B cell (primary cell): ENCODE measurements around the gene ITGB8. TPM values are rescaled to one million over a fixed set of nuclear protein-coding genes. Genes with fewer than 3 reads are reported as not detected.

Source experiments
- ATAC-seq: fragments of 200-7000 bp; cut with Tn5 transposase; one replicate; pipeline ENCODE4 v1.10.0; 2021; ENCODE audit warnings: low read depth, mild to moderate bottlenecking, moderate number of reproducible peaks, moderate library complexity
- CTCF ChIA-PET: fragments of 350-600 bp; sonication (Branson Sonifier 250); formaldehyde crosslinking; loops from one replicate; lab custom pipeline; 2021; ENCODE audit warnings: antibody characterized with exemption, inconsistent platforms; lab: Charles Lee
- POLR2A ChIA-PET: fragments of 350-600 bp; sonication (Branson Sonifier 250); formaldehyde crosslinking; loops from one replicate; lab custom pipeline; 2021; ENCODE audit warnings: antibody characterized with exemption; lab: Charles Lee
- DNase-seq: peaks from one replicate; pipeline ENCODE4 v3.0.0; 2013
- H2AFZ ChIP-seq: 2 replicates; pipeline ENCODE4 v1.6.1; 2012; ENCODE audit warnings: mild to moderate bottlenecking, low read depth, low read length; ENCODE audit not compliant: insufficient read depth, poor library complexity, severe bottlenecking
- H3K27ac ChIP-seq, 2 donors: 1 replicate in 1 of 2; 2 replicates in 1 of 2; pipeline ENCODE4 v1.5.1; 2012 to 2013; ENCODE audit warnings: low read length in 2 of 2, mild to moderate bottlenecking in 2 of 2, moderate library complexity in 1 of 2
- H3K27me3 ChIP-seq, 4 experiments: fragments of 200-600 bp in 1 of 4; sonication (generic) in 1 of 4; replicated peaks in 1 of 4; 1 replicate in 2 of 4; 2 replicates in 2 of 4; pipeline versions ENCODE4 v1.6.1 to v1.7.0; 2013 to 2016; ENCODE audit warnings: low read length in 3 of 4, mild to moderate bottlenecking in 2 of 4, mixed read lengths in 1 of 4, moderate library complexity in 1 of 4; ENCODE audit not compliant: insufficient read depth in 4 of 4, control insufficient read depth in 3 of 4; ENCODE audit errors: control extremely low read depth in 1 of 4
- H3K36me3 ChIP-seq, 2 experiments: replicated peaks in 1 of 2; 1 replicate in 1 of 2; 2 replicates in 1 of 2; pipeline versions ENCODE4 v1.6.1 to v1.7.1; 2013; ENCODE audit warnings: low read length in 1 of 2; ENCODE audit not compliant: insufficient read depth in 2 of 2, control insufficient read depth in 1 of 2; ENCODE audit errors: control extremely low read depth in 1 of 2, extremely low read depth in 1 of 2
- H3K4me1 ChIP-seq, 2 donors: fragments of 200-600 bp in 1 of 2; sonication (generic) in 1 of 2; 1 replicate in 1 of 2; 2 replicates in 1 of 2; pipeline versions ENCODE4 v1.5.1 to v1.6.1; 2013 to 2017; ENCODE audit warnings: low read length in 2 of 2; ENCODE audit not compliant: control insufficient read depth in 2 of 2, insufficient read depth in 2 of 2
- H3K4me2 ChIP-seq: replicated peaks from 2 replicates; pipeline ENCODE3; 2012; ENCODE audit warnings: mild to moderate bottlenecking, low read depth, low read length; ENCODE audit not compliant: poor library complexity, severe bottlenecking
- H3K4me3 ChIP-seq, 5 experiments: fragments of 200-600 bp in 1 of 5; sonication (generic) in 1 of 5; 1 replicate in 3 of 5; 2 replicates in 2 of 5; pipeline versions ENCODE4 v1.5.1 to v1.7.0; 2011 to 2016; ENCODE audit warnings: low read length in 4 of 5, mild to moderate bottlenecking in 4 of 5, low read depth in 2 of 5, control low read depth in 1 of 5, moderate library complexity in 1 of 5; ENCODE audit not compliant: insufficient read depth in 1 of 5; ENCODE audit errors: control extremely low read depth in 1 of 5, extremely low read depth in 1 of 5
- H3K79me2 ChIP-seq: fragments of 200-600 bp; sonication (generic); one replicate; pipeline ENCODE4 v1.6.0; 2016; ENCODE audit warnings: low read length; ENCODE audit not compliant: control insufficient read depth, insufficient read depth
- H3K9ac ChIP-seq: fragments of 200-600 bp; sonication (generic); 2 replicates; pipeline ENCODE4 v1.6.1; 2017; ENCODE audit warnings: mild to moderate bottlenecking, low read length, moderate library complexity
- H3K9me3 ChIP-seq, 3 donors: one replicate each; pipeline versions ENCODE4 v1.6.1 to v1.7.1; 2013; ENCODE audit warnings: low read length in 2 of 3; ENCODE audit not compliant: control insufficient read depth in 2 of 3, insufficient read depth in 1 of 3; ENCODE audit errors: control extremely low read depth in 1 of 3
- H4K20me1 ChIP-seq: 2 replicates; pipeline ENCODE4 v1.6.0; 2012; ENCODE audit warnings: mild to moderate bottlenecking, low read length; ENCODE audit not compliant: insufficient read depth, control insufficient read depth, poor library complexity, severe bottlenecking
- H3K27ac Mint-ChIP-seq: one replicate; pipeline ENCODE4 v1.8.0; 2021; ENCODE audit warnings: mixed read lengths
- H3K27me3 Mint-ChIP-seq: one replicate; pipeline ENCODE4 v1.8.0; 2021; ENCODE audit warnings: mixed read lengths
- H3K4me1 Mint-ChIP-seq: one replicate; pipeline ENCODE4 v1.8.0; 2021; ENCODE audit warnings: mixed read lengths
- H3K4me3 Mint-ChIP-seq: one replicate; pipeline ENCODE4 v1.8.0; 2021; ENCODE audit warnings: mixed read lengths
- H3K9me3 Mint-ChIP-seq: one replicate; pipeline ENCODE4 v1.8.0; 2022; ENCODE audit warnings: mixed read lengths; ENCODE audit not compliant: insufficient read depth
- EZH2 ChIP-seq: IDR thresholded peaks from 2 replicates; pipeline ENCODE4 v1.6.1; 2012; ENCODE audit warnings: borderline replicate concordance, low read depth, mild to moderate bottlenecking, moderate library complexity, low read length; ENCODE audit not compliant: insufficient read depth, poor library complexity, severe bottlenecking
- WGBS: methylation state at CpG from one replicate; pipeline ENCODE4 v1.1.5; 2013; ENCODE audit warnings: missing lambda C conversion rate; ENCODE audit not compliant: insufficient coverage; 5-methylcytosine and 5-hydroxymethylcytosine counted together
- intact Hi-C: fragments of 100-400 bp; cut with micrococcal nuclease; formaldehyde crosslinking; loops from one replicate; pipeline ENCODE4 v1.10.0; 2022
- polyA plus RNA-seq: library from polyadenylated mRNA; depleted of rRNA; stranded (reverse); fragments of >200 nt; gene quantifications from 2 replicates; pipeline ENCODE4 v1.2.3, GENCODE V29; 2012
- total RNA-seq, 2 donors: library from RNA; stranded (reverse); fragments of 120-200 nt in 1 of 2; gene quantifications; 1 replicate in 1 of 2; 2 replicates in 1 of 2; pipeline versions ENCODE4 v1.2.3 to v1.2.4, GENCODE V29; 2013 to 2022
- TF ChIP-seq, protein P1 (sequence below): fragments of 200-600 bp; IDR thresholded peaks from one replicate; pipeline ENCODE4 v1.8.0; 2022; ENCODE audit warnings: antibody characterized with exemption, mild to moderate bottlenecking

ITGB8 gene
- total and polyA plus RNA-seq, 2 donors (not counting 1 experiment from before 2014, with no cell fraction given), result 0.01 to 0.30 TPM

GRCh38 chr7:20326342-20326741 is 4.4 kb upstream of the ITGB8 start:
- POLR2A ChIA-PET, result no interaction called here
- CTCF ChIA-PET, result interaction anchor here (0.7 kb wide), 2 partner anchors 596 to 1513 kb away, joined by 3 to 4 read pairs; no protein-coding TSS in a partner anchor
- 75% methylated on average over 2 of the region's 4 CpGs for WGBS

DNA sequence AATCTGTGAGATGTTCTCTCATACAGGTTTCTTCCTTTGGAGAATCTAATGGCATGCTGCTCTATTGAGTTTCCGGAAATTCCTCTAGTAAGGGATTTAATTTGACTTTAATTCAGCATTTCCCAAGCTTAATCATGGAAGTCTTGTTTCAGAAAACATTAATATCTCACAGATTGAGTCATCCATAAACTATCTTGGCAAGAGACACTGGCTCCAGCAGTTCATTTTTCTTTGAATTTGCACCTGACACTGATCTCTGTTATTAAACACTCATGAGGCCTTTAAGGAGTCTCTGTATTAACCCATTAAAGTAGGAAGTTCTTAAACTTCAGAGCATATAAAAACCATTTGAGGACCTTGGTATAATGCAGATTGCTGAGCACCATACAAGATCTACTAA is 3.6 kb upstream of the ITGB8 start:
- peaks cover 4% of the 10 kb centered on the region for H3K27me3 Mint-ChIP-seq
- no peak overlapping the region for H3K27ac Mint-ChIP-seq
- Histone ChIP-seq H3K36me3 (no peaks in the 10 kb centered on the region), H3K4me1 (peaks cover 11 to 18% of the 10 kb centered on the region in 2 donors), H3K9me3 (no peaks in the 10 kb centered on the region), H4K20me1 (no peaks in the 10 kb centered on the region), H3K27ac (no peak overlapping the region), H2AFZ (no peak overlapping the region), H3K27me3 (peaks cover 0 to 4% (median under 1%) of the 10 kb centered on the region in 4 experiments), H3K9ac (no peak overlapping the region), H3K4me3 (no peak overlapping the region), H3K4me2 (no peak overlapping the region), H3K79me2 (no peaks in the 10 kb centered on the region)
- TF ChIP-seq EZH2, result no peak
- TF ChIP-seq, protein P1, sequence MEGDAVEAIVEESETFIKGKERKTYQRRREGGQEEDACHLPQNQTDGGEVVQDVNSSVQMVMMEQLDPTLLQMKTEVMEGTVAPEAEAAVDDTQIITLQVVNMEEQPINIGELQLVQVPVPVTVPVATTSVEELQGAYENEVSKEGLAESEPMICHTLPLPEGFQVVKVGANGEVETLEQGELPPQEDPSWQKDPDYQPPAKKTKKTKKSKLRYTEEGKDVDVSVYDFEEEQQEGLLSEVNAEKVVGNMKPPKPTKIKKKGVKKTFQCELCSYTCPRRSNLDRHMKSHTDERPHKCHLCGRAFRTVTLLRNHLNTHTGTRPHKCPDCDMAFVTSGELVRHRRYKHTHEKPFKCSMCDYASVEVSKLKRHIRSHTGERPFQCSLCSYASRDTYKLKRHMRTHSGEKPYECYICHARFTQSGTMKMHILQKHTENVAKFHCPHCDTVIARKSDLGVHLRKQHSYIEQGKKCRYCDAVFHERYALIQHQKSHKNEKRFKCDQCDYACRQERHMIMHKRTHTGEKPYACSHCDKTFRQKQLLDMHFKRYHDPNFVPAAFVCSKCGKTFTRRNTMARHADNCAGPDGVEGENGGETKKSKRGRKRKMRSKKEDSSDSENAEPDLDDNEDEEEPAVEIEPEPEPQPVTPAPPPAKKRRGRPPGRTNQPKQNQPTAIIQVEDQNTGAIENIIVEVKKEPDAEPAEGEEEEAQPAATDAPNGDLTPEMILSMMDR, result no peak
- ChIA-PET POLR2A (no interaction called here), CTCF (interaction anchor here (0.7 to 1.2 kb wide), 5 partner anchors 13 to 1513 kb away, joined by 3 read pairs; no protein-coding TSS in a partner anchor)
- intact Hi-C loops, result loop anchor here (1.0 kb wide), 1 partner anchor 8 kb away; no protein-coding TSS in a partner anchor
- H3K4me3 Mint-ChIP-seq, result no peak overlapping the region
- DNase-seq (no peak), ATAC-seq (no peak)
- no CpG with 5 or more reads among the region's 1 CpG for WGBS
- no peaks in the 10 kb centered on the region for H3K9me3 Mint-ChIP-seq
- peaks cover 16% of the 10 kb centered on the region for H3K4me1 Mint-ChIP-seq

More at GRCh38 chr7:20326342-20326741, 4.4 kb upstream of the ITGB8 start:
- Mint-ChIP-seq H3K27me3 (no peaks in the 10 kb centered on the region), H3K9me3 (no peaks in the 10 kb centered on the region), H3K4me1 (peaks cover 12% of the 10 kb centered on the region), H3K4me3 (no peak overlapping the region), H3K27ac (no peak overlapping the region)
- no peaks in the 10 kb centered on the region for H3K36me3 ChIP-seq
- H3K4me3 ChIP-seq, result no peak overlapping the region
- TF ChIP-seq, protein P1, result no peak
- TF ChIP-seq EZH2, result no peak
- DNase-seq, result no peak
- H3K4me2 ChIP-seq, result no peak overlapping the region
- ATAC-seq, result no peak
- intact Hi-C loops, result no loop called here
- H3K9ac ChIP-seq, result no peak overlapping the region
- peaks cover 7 to 14% of the 10 kb centered on the region in 2 donors for H3K4me1 ChIP-seq
- H2AFZ ChIP-seq, result no peak overlapping the region
- no peaks in the 10 kb centered on the region for H3K79me2 ChIP-seq
- no peaks in the 10 kb centered on the region for H3K27me3 ChIP-seq
- no peaks in the 10 kb centered on the region for H4K20me1 ChIP-seq
- no peaks in the 10 kb centered on the region for H3K9me3 ChIP-seq
- no peak overlapping the region for H3K27ac ChIP-seq
